OCI-LY7 (cell line): ENCODE data around the gene DEPDC1.

Experiments
- EZH2phosphoT487 ChIP-seq: fragments of 200-600 bp; sonication (generic); IDR thresholded peaks from 2 replicates; pipeline ENCODE4 v1.6.1; 2018; ENCODE audit warnings: low read depth, borderline replicate concordance, mild to moderate bottlenecking, mixed run types, antibody characterized with exemption, low read length, moderate library complexity, mixed read lengths
- TF ChIP-seq, protein P1 (sequence below): fragments of 200-600 bp; sonication (generic); conservative IDR thresholded peaks from 2 replicates; pipeline ENCODE4 v1.5.1; 2014; ENCODE audit warnings: mild to moderate bottlenecking, antibody characterized with exemption, low read length, moderate library complexity, mixed read lengths

GRCh38 chr1:68459091-68459490, 37.8 kb downstream of the DEPDC1 start:
- TF ChIP-seq, protein P1, sequence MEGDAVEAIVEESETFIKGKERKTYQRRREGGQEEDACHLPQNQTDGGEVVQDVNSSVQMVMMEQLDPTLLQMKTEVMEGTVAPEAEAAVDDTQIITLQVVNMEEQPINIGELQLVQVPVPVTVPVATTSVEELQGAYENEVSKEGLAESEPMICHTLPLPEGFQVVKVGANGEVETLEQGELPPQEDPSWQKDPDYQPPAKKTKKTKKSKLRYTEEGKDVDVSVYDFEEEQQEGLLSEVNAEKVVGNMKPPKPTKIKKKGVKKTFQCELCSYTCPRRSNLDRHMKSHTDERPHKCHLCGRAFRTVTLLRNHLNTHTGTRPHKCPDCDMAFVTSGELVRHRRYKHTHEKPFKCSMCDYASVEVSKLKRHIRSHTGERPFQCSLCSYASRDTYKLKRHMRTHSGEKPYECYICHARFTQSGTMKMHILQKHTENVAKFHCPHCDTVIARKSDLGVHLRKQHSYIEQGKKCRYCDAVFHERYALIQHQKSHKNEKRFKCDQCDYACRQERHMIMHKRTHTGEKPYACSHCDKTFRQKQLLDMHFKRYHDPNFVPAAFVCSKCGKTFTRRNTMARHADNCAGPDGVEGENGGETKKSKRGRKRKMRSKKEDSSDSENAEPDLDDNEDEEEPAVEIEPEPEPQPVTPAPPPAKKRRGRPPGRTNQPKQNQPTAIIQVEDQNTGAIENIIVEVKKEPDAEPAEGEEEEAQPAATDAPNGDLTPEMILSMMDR: no peak
- TF ChIP-seq EZH2phosphoT487: no peak
